GM12878 (cell line): ENCODE data around the gene ITGAD. TPM values are rescaled to one million over a fixed set of nuclear protein-coding genes. Genes with fewer than 3 reads are reported as not detected.
A peak's percentile ranks its signal among the peaks of the same experiment; 100 is the strongest.

Experiments
- CBX3 ChIP-seq: fragments of 200-600 bp; sonication (generic); IDR thresholded peaks from 2 replicates; pipeline ENCODE4 v1.6.1; 2016; ENCODE audit warnings: low read depth, borderline replicate concordance
- DPF2 ChIP-seq: fragments of 450-650 bp; IDR thresholded peaks from 2 replicates; pipeline ENCODE4 v1.6.1; 2017; ENCODE audit warnings: mild to moderate bottlenecking
- EED ChIP-seq: sonication (generic); IDR thresholded peaks from 2 replicates; pipeline ENCODE4 v1.6.1; 2016; ENCODE audit warnings: antibody characterized with exemption, low read depth
- ELK1 ChIP-seq: IDR thresholded peaks from 2 replicates; pipeline ENCODE4 v1.6.1; 2012; ENCODE audit warnings: low read depth, low read length, improper control_type of control experiment
- EZH2 ChIP-seq: IDR thresholded peaks from 2 replicates; pipeline ENCODE4 v1.6.1; 2012; ENCODE audit warnings: low read depth, mild to moderate bottlenecking, control low read depth, inconsistent platforms, low read length, borderline replicate concordance; ENCODE audit not compliant: control insufficient read depth
- GABPA ChIP-seq: IDR thresholded peaks from 2 replicates; pipeline ENCODE4 v1.6.1; 2014; ENCODE audit warnings: antibody characterized with exemption, low read depth, mild to moderate bottlenecking, inconsistent platforms
- HCFC1 ChIP-seq: fragments of 150-350 bp; IDR thresholded peaks from 2 replicates; pipeline ENCODE4 v1.6.1; 2014; ENCODE audit warnings: low read length
- IKZF1 ChIP-seq: fragments of 450-650 bp; conservative IDR thresholded peaks from 2 replicates; pipeline ENCODE4 v1.6.1; 2017; ENCODE audit warnings: antibody characterized with exemption, mild to moderate bottlenecking
- KDM1A ChIP-seq: fragments of 200-600 bp; sonication (generic); IDR thresholded peaks from 2 replicates; pipeline ENCODE4 v1.6.1; 2016; ENCODE audit warnings: borderline replicate concordance
- KLF5 ChIP-seq: fragments of 450-650 bp; IDR thresholded peaks from 2 replicates; pipeline ENCODE4 v1.6.1; 2014; ENCODE audit warnings: mild to moderate bottlenecking; ENCODE audit not compliant: partially characterized antibody
- MTA3 ChIP-seq: IDR thresholded peaks from 2 replicates; pipeline ENCODE4 v1.6.1; 2012; ENCODE audit warnings: low read length, inconsistent platforms, borderline replicate concordance
- MXI1 ChIP-seq: fragments of 150-350 bp; IDR thresholded peaks from 2 replicates; pipeline ENCODE4 v1.6.1; 2011; ENCODE audit warnings: low read depth, mild to moderate bottlenecking, inconsistent platforms, low read length, improper control_type of control experiment
- MYB ChIP-seq: fragments of 150-350 bp; IDR thresholded peaks from 2 replicates; pipeline ENCODE4 v1.6.1; 2014; ENCODE audit warnings: mild to moderate bottlenecking, low read depth, low read length, borderline replicate concordance
- NR2F1 ChIP-seq: fragments of 450-650 bp; conservative IDR thresholded peaks from 2 replicates; pipeline ENCODE4 v1.6.1; 2017; ENCODE audit warnings: mild to moderate bottlenecking
- POLR2AphosphoS5 ChIP-seq: IDR thresholded peaks from 2 replicates; pipeline ENCODE4 v1.6.1; 2011; ENCODE audit warnings: mild to moderate bottlenecking, low read length, inconsistent platforms
- SMAD1 ChIP-seq: fragments of 450-650 bp; IDR thresholded peaks from 2 replicates; pipeline ENCODE4 v1.6.1; 2018; ENCODE audit warnings: mild to moderate bottlenecking, low read depth; ENCODE audit not compliant: partially characterized antibody
- TARDBP ChIP-seq: IDR thresholded peaks from 2 replicates; pipeline ENCODE4 v1.6.1; 2016; ENCODE audit warnings: borderline replicate concordance
- TBL1XR1 ChIP-seq: IDR thresholded peaks from 2 replicates; pipeline ENCODE4 v1.6.1; 2012; ENCODE audit warnings: low read depth, low read length, improper control_type of control experiment
- USF2 ChIP-seq: IDR thresholded peaks from 2 replicates; pipeline ENCODE4 v1.6.1; 2011; ENCODE audit warnings: low read depth, low read length, improper control_type of control experiment, borderline replicate concordance
- ZNF384 ChIP-seq: IDR thresholded peaks from 2 replicates; pipeline ENCODE4 v1.6.1; 2012; ENCODE audit warnings: low read depth, mild to moderate bottlenecking, low read length, improper control_type of control experiment, borderline replicate concordance
- ZNF592 ChIP-seq: fragments of 450-650 bp; IDR thresholded peaks from 2 replicates; pipeline ENCODE4 v1.6.1; 2017; ENCODE audit warnings: mild to moderate bottlenecking, moderate library complexity
- ZNF622 ChIP-seq: fragments of 450-650 bp; IDR thresholded peaks from 2 replicates; pipeline ENCODE4 v1.6.1; 2017; ENCODE audit warnings: mild to moderate bottlenecking, inconsistent platforms
- polyA plus RNA-seq, 11 experiments: library from polyadenylated mRNA; depleted of rRNA in 4 of 11; unstranded in 6 of 11; stranded (reverse) in 5 of 11; fragments of >200 nt; fragmentation: Nextera tagmentation in 4 of 11; fragmentation: Illumina TruSeq in 1 of 11; extraction: Ambion mirVana in 4 of 11; extraction: Trizol in 1 of 11; gene quantifications; 1 replicate in 1 of 11; 2 replicates in 10 of 11; pipeline versions ENCODE4 v1.2.1 to v1.2.3, GENCODE V29; 2011 to 2016; ENCODE audit warnings: inconsistent platforms in 2 of 11, missing spikeins in 2 of 11, low read depth in 1 of 11
- total RNA-seq, 4 experiments: library from RNA; depleted of rRNA in 3 of 4; stranded (reverse); fragments of >200 nt in 3 of 4; fragmentation: Illumina TruSeq in 1 of 4; extraction: Trizol in 1 of 4; gene quantifications; 2 replicates each; pipeline versions ENCODE4 v1.2.1 to v1.2.3, GENCODE V29; 2013 to 2021
- TF ChIP-seq, protein P1 (sequence below): IDR thresholded peaks from 2 replicates; pipeline ENCODE4 v1.6.1; 2011; ENCODE audit warnings: borderline replicate concordance, low read depth, mild to moderate bottlenecking, moderate library complexity, low read length; ENCODE audit not compliant: insufficient read depth, poor library complexity, severe bottlenecking
- TF ChIP-seq, protein P2 (sequence below): IDR thresholded peaks from 2 replicates; pipeline ENCODE4 v1.6.1; 2012; ENCODE audit warnings: low read depth, low read length, improper control_type of control experiment

ITGAD gene
- total and polyA plus RNA-seq, 10 of the 15 experiments (the other 5 are each of a cell fraction or from before 2014, with no cell fraction given), result 0.29 to 4.0 (median 1.2) TPM

GRCh38 chr16:31365131-31365865, 27.8 kb upstream of the ITGAD start (continued):
- TF ChIP-seq ZNF592 (no peak), ELK1 (no peak), TARDBP (no peak), KLF5 (no peak), DPF2 (0 out of 2 replicates have a peak, but pooled peaks have one; percentile 19), ZNF622 (no peak), KDM1A (no peak), ZNF384 (peak; percentile 53), SMAD1 (no peak), USF2 (no peak), MTA3 (no peak), EED (no peak), CBX3 (no peak), NR2F1 (peak; percentile 71), MYB (no peak), TBL1XR1 (no peak), HCFC1 (no peak), IKZF1 (peak; percentile 53; the same call in 1 of the 2 replicates), EZH2 (no peak), GABPA (no peak), POLR2AphosphoS5 (no peak), MXI1 (no peak)
- TF ChIP-seq, protein P1, sequence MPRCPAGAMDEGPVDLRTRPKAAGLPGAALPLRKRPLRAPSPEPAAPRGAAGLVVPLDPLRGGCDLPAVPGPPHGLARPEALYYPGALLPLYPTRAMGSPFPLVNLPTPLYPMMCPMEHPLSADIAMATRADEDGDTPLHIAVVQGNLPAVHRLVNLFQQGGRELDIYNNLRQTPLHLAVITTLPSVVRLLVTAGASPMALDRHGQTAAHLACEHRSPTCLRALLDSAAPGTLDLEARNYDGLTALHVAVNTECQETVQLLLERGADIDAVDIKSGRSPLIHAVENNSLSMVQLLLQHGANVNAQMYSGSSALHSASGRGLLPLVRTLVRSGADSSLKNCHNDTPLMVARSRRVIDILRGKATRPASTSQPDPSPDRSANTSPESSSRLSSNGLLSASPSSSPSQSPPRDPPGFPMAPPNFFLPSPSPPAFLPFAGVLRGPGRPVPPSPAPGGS, result no peak
- TF ChIP-seq, protein P2, sequence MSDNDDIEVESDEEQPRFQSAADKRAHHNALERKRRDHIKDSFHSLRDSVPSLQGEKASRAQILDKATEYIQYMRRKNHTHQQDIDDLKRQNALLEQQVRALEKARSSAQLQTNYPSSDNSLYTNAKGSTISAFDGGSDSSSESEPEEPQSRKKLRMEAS, result no peak
